ENCODE results near the gene NSRP1. TPM values are rescaled to one million over a fixed set of nuclear protein-coding genes. Genes with fewer than 3 reads are reported as not detected.

Gene NSRP1
- total and polyA plus RNA-seq, 10 of the 15 experiments (the other 5 are each of a cell fraction or from before 2014, with no cell fraction given), result 12.5 to 69.7 (median 37.8) TPM

DNA sequence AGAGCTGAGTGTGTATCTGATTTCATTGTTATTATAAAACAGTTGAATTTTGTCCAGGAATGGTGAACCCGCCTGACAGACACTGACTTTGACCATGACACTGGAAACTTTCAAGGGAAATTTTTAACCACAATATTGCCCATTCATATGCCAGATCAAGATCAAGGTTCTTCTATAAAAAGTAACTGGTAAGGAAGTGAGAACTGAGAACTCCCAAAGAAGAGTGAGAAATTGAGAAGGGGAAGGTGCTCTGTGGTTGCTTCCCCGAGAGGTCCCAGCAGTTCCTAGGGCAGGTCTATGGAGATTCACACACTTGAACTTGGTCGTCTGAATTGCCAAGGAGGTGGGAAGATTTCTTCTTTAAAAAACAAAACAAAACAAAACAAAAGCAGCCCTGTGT is 91.6 kb downstream of the NSRP1 start (continued):
- no peak for TF ChIP-seq RELA (IDR thresholded peaks at IDR 0.05; ENCODE audit: borderline replicate concordance, partially characterized antibody)
- TF ChIP-seq E2F8 (IDR thresholded peaks at IDR 0.05; ENCODE audit: low read depth, partially characterized antibody), result no peak
- TF ChIP-seq, protein P1, sequence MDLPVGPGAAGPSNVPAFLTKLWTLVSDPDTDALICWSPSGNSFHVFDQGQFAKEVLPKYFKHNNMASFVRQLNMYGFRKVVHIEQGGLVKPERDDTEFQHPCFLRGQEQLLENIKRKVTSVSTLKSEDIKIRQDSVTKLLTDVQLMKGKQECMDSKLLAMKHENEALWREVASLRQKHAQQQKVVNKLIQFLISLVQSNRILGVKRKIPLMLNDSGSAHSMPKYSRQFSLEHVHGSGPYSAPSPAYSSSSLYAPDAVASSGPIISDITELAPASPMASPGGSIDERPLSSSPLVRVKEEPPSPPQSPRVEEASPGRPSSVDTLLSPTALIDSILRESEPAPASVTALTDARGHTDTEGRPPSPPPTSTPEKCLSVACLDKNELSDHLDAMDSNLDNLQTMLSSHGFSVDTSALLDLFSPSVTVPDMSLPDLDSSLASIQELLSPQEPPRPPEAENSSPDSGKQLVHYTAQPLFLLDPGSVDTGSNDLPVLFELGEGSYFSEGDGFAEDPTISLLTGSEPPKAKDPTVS (IDR thresholded peaks at IDR 0.05; ENCODE audit: low read depth, low read length), result no peak
- TF ChIP-seq ZBED1 (IDR thresholded peaks at IDR 0.05; ENCODE audit: borderline replicate concordance), result no peak; the same call in 1 of the 2 replicates
- no peak for TF ChIP-seq EZH2 (IDR thresholded peaks at IDR 0.05; ENCODE audit: borderline replicate concordance, control insufficient read depth, low read depth, low read length)
- TF ChIP-seq PAX5 (IDR thresholded peaks at IDR 0.05; ENCODE audit: borderline replicate concordance, low read depth, low read length), result no peak; the same call in 1 of the 2 replicates
- TF ChIP-seq PAX8 (IDR thresholded peaks at IDR 0.05), result no peak
- TF ChIP-seq CREM (IDR thresholded peaks at IDR 0.05; ENCODE audit: low read depth), result peak; percentile 39; the same call in 1 of the 2 replicates
- TF ChIP-seq ASH2L (IDR thresholded peaks at IDR 0.05; ENCODE audit: borderline replicate concordance, low read depth), result no peak
- TF ChIP-seq KDM1A (IDR thresholded peaks at IDR 0.05; ENCODE audit: borderline replicate concordance), result no peak
- TF ChIP-seq REST (IDR thresholded peaks at IDR 0.05; ENCODE audit: low read depth, low read length), result no peak
- no peak for TF ChIP-seq YBX1 (IDR thresholded peaks at IDR 0.05)
- no peak for TF ChIP-seq SUPT20H (IDR thresholded peaks at IDR 0.05; ENCODE audit: borderline replicate concordance, control insufficient read depth, low read depth, low read length)
- peak; percentile 10; the same call in 1 of the 2 replicates for TF ChIP-seq CREB1 (IDR thresholded peaks at IDR 0.05; ENCODE audit: low read depth)
- no peak for TF ChIP-seq PBX3 (IDR thresholded peaks at IDR 0.05; ENCODE audit: insufficient replicate concordance, low read depth, low read length)
- no peak for TF ChIP-seq ZNF622 (IDR thresholded peaks at IDR 0.05)
- peak; percentile 73 for TF ChIP-seq GATAD2B (conservative IDR thresholded peaks at IDR 0.05; ENCODE audit: low read depth)
- no peak for TF ChIP-seq RAD21 (IDR thresholded peaks at IDR 0.05; ENCODE audit: insufficient read depth, low read depth, low read length)
